ENCODE measurements around the gene FXR1.

- no peak for TF ChIP-seq CTCF (IDR thresholded peaks at IDR 0.05; ENCODE audit: low read depth, low read length, poor library complexity, severe bottlenecking)
- TF ChIP-seq EZH2phosphoT487 (IDR thresholded peaks at IDR 0.05; ENCODE audit: borderline replicate concordance, low read length) = no peak
Observed at GRCh38 chr3:180881065-180881801, 31.2 kb upstream of the FXR1 start.

Measured in DOHH2 (cell line).